Stimulated activated CD8-positive, alpha-beta memory T cell treated with anti-CD3 and anti-CD28 coated beads, Interleukin-2, amount 100 ng/mL, for 48 hours (primary cell): ENCODE measurements around the gene NKAIN2.
"Not testable (repeated sequence)": the region's sequence is repeated elsewhere in the genome, so short reads cannot be mapped to it uniquely, and the experiment has no call there.

ENCODE experiments used
- DNase-seq, 2 donors: peaks; one replicate each; pipeline ENCODE4 v3.0.0-alpha.2; 2020; ENCODE audit warnings: low read depth in 2 of 2

The NKAIN2 gene

DNA sequence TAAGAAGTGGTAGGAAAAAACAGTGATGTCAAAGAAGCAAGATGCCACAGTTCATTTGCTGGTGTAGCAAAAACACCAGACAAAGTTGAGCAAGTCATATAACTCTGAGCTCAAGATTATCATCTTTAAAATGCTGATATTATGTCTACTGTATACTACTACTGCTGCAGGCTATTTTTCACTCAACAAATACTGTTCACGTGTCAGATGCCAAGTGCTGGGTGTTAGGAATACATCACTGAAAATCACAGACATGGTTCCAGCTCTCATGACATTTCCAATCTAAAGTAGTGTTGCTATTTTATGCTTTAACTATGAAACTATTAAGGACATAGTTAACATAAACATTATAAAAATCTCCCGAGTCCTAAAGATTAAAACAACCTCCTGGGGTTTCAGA lies 163.0 kb downstream of the NKAIN2 start:
- DNase-seq, result no peak

DNA sequence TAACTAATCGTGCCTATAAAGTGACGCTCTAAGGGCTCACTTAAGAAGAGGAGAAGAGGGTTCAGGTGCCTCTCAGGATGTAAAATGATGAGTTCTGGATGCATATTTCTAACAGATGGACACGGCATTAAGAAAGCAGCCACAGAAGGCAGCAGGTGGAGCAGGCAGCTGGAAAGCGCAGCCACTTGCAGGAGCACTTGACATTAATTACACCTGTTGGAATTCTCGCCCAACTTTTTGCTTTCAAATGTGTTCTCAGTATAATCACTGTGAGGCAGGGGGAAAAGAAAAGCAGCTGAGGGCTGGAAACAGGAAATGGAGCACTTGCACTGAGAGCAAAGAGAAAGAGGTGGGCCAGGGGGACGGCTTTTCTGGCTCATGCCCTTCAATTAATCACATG lies 164.2 kb downstream of the NKAIN2 start:
- DNase-seq, result no peak

DNA sequence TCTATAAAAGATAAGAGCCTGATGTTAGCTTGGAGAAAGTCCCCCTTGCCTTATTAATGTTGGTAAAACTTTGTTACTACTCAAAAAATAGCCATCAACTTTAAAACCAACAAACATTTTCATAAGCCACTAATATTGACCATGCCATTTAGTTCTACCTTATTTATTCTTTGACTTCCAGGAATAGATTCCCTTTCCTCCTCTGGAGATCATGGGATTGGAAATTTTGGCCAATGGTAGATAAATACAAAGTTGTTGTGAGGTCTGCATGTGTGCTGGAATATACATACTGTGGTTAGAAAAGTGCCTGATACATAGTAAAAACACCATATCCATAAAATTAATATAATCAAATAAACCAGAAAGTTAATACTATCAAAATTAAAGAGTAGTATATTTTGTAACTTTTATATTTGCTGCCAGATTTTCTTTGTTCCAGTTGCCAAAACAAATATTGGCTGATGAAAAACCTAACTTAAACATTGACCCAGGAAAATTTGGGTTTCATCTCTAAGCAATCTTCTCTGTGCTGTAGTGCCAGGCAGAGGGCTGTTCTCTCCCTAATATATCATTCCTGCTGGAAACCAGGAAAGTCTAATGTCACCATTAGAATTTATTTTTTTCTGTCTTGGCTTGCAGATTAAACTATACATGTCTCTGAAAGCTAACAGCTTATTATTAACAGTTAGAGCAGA lies 169.1 kb downstream of the NKAIN2 start:
- no peak for DNase-seq

DNA sequence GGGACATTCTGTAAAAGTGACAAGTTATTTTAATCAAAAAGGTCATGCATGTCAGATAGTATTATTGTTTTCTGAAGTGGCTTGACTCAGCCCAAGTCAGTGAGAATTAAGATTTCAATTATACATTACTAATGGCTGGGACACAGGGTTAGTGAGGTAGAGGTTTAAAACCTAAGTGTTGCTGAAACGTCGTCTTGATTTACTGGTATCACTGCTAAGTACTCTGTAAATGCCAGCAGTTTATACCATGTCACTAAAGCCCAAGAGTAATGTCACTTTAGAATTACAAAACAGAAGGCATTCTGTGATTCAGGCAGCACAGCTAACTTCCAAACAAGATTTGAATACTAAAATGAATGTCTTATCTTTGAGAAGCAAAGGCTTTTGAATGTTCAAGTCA lies 176.6 kb downstream of the NKAIN2 start:
- no peak for DNase-seq

DNA sequence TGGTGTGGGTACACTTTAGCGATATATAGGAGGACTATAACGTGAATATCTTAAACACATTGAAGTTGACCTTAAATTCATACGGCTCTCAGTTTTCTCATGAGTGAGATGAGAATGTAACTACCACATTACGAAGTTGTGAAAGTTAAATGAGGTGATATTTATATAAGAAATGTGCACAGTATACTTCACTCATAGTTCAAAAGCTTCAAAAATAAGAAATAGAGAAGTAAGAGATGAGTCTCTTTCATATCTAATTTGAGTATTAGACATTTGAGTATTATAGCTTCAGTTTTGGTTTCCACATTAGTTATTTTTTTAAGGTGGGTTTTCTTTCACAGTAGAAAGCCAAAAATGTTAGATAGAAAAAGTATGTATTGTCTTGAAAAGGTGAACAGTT lies 183.3 kb downstream of the NKAIN2 start:
- no peak for DNase-seq

DNA sequence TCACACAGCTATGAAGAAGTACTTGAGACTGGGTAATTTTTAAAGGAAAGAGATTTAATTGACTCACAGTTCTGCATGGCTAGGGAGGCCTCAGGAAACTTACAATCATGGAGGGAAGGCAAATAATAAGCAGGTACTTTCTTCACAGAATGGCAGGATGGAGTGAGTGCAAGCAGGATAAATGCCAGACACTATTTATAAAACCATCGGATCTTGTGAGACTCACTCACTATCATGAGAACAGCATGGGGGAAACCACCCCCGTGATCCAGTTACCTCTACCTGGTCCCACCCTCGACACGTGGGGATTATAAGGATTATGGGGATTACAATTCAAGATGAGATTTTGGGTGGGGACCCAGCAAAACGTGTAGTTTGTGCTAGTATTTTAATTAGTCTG lies 186.3 kb downstream of the NKAIN2 start:
- not testable (repeated sequence) for DNase-seq

DNA sequence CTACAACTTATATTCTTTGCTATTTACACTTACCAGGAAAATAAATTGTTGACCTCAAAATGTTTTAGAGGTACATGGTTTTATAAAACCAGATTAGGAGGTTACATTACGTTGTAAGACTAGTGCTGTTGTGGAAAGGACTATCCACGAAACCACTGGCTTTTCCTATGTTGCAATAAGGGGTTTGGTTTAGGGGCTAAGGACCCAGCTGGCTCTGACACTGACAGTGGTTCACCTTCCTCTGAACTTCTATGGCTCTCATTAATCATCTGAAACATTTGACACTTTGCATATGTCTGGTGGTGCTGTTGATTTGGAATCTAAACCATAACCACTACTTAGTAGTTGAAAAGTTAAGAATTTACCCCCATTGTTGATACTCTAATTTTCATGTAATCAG lies 186.7 kb downstream of the NKAIN2 start:
- DNase-seq, result no peak

DNA sequence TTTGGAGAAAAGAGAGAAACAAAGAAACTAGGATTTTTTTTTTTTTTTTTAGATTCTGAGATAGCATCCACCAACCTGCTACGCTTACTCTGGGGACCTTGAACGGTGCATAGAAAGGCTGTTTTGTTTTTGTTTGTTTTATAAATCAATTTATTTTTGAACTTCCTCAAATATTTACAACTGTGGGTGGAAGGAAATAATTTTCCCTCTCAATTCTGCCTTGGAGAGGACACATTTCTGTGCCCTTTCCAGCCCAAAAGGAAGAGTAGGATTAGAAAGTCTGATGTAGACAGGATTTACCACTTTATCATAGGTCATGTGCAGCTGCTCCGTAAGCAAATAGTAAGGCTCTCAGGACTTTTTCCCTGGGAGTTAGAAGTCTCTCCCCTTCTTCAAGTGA lies 190.5 kb downstream of the NKAIN2 start:
- no peak for DNase-seq

DNA sequence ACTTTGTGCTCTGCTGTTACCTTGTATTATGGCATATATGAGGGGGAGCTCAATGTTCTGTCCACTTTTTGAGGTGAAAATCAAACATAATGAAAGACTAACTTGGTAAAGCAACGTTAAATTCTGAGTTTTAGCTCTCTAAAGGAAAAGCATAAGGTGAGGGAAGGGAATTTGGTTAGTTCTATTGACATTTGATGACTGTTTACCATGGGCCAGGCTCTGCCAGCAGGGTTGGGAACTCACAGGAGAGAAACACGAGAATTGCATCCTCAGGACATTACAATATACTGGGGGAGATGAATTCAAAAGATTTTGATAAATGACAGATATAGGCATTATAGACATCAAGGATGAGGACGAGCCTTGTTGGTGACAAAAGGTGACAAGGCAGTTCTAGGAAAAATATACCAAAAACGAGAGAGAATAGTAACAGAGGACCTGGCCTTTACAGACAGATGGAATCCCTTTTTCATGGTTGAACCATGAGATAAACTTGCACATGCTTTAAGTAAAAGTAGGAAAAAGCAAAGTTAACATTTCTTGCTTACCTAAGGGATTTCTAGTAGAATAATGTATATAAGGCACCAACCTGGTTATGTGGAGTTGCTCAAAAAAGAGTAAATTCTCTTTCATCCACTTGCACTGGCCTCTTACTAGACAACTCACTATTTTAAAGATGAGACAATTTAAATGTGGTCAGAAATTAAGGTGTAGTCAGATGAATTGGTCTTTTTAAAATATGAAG lies 191.4 kb downstream of the NKAIN2 start:
- no peak for DNase-seq

DNA sequence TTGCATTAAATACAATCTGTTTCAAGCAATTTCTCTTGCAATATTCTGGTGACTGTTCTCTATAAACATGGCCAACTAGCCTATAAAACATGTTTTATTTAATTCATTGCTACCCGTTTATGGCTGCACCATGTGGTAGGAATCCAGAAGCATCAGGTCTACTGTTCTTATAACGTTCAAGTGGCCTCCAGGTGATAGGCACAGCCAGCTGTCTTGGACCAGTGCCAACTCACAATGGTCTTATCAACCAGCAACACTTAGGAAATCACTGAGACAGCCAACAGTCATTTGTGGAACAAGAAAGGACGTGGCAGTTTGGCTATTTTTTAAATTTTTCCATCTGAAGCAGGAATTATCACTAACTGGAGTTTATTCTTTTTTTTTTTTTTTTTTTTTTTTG lies 193.6 kb downstream of the NKAIN2 start:
- DNase-seq, result no peak

DNA sequence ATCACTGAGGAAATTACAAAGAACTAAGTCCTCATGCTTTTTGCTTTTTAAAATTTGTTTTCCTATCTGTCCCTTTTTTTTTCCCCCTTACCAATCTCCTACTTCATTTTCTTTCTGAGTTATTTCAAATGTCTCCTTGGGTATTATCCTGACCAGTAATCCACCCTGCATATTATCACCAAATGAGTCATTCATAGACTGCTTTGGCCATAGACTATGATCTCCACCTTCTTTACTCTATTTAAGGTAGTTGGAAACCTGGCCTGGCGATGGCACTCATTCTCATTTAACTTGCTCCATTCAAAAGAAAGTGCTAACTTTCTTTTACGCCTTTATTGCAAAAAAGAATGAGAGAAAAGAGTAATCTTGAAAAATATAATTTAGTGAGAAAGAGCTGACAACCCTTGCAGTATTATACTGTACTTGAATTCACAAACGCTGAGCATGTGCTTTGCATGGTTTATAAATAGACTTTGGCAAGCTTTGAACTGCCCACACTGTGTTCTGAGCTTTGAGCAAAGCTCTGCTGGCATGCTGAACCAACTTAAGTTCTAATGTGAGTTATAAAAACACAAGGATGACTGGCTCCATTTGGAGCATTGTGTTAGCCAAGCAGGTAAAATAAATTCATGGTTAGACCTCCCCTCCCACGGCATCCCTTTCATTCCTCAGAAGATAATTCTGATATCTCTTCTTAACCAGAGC lies 198.9 kb downstream of the NKAIN2 start:
- no peak for DNase-seq

DNA sequence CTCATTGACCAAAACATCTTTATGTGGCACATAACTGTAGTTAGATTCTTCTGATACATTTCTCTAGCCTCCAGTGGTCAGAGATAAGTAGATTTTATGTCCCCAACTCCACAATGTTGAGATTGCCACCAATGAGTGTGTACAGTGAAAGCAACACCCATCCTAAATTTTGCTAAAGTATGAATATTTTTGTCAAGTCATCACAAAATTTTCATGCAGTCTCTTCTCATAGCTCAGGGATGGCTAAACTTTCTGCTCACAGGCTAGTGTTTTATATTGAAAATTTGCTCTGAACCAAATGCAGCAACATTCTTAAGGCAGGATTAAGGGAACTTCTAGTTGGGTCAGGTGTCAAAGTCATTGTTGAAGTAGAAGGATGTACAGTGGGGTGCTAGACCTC lies 203.6 kb downstream of the NKAIN2 start:
- no peak for DNase-seq

DNA sequence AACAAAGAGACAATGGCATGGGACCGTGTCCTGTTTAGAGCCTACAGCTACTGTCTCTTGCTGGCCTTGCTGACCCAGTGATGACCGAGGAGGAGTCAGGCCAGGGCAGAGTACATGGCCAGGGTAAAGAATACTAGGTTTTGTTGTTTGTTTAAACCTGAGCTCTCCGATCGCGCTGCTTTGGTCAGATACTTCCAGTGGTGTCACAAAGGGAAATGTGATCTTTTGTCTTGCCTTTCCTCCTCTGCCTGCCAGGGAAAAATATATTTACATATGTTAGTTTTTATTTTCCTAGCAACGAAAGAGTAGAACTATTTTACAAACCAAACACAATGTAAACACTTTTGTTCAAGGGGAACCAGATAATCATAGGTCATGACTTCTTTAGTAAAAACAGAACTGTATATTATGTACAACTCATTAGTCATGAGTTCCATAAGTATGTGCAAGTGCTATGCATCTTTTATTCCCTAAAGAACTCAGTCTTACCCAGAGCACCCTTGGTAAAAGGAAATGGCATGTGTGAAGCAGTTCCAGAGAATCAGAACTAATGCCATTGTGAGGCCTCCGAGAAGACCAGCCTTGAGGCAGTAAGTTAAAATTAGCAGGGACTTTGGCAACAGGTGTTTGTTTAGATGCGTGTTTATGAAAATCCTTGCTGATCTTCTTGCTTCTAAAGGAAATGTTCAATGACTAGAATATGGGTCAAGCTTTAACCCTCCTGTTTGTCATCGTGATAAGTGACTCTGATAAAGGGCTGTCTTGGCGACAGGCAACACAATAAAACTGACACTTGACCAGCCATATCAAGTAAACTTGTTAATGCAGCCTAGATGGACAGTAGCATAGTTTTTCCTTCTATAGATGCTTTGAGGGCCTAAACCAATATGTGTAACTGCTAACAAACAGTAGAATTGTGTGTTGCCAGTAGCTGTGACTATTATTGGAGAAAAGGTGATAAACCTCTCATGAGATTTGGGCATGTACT lies 204.6 kb downstream of the NKAIN2 start:
- DNase-seq, result no peak

DNA sequence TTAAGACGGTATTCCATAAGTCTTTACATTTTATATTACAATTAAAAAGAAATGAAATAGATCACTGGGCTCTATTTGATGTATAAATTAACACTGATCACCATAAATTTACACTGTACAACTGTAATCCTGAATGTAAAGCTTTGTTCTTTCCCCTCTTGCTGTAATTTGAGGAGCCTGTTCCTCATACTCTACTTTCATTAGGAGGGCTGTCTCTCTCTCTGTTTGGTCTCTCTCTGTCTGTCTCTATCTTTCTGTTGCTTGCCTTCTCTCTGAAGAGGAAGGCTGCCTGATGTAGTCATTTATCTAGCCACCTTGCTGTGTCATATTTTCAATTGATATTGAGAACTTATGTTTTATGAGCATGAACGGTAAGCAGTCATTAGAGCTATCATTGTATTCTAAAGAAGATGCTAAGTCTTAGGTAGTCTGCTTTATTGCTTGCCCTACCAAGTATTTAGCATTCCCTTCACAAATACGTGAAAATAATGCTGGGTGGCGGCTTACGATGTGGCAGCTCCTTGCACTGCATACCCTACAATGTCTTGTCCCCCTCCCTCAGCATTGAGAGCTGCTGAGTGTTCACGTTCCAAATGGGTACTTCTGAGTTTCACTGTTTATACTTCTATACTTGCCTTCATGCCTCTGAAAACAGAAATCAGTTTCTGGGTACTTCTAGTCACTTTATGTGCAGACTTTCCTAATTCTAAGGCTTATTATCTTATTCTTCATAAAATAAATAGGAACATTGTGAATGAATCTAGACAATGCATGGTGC lies 205.5 kb downstream of the NKAIN2 start:
- no peak for DNase-seq

DNA sequence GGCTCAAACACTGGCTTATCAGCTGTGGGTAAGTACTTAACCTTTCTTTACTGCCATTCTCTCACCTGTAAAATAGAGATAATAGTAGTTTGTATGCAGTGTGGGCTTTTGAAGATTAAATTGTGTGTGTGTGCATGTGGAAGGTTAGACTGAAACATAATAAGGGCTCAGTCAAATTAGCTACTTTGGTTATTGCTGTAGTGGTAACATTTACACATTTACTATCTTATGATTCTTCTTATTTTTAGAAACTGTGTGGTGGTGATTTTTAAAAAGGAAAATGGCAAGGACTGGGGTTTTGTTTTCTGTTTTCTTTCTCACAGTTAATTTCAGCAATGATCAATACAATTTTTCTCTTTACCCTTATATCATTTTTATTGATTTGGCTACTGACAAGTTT lies 206.9 kb downstream of the NKAIN2 start:
- DNase-seq, result no peak

DNA sequence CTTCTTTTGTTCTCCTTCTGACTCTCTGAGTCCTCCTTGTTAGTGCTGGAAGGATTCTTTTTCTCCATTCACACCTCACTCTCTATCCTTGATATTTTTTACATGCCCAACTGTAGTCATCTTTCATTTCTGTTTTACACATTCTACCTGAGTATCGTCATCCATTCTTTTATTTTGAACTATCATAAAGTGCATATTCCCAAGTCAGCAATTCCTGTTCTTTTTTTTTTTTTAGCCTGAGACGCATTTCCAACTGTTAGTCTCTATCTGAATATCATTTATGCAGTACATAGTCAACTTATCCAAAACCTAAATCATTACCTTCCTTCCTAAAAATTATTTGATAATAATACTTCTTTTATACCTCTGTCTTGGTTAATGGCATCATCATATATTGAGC lies 207.5 kb downstream of the NKAIN2 start:
- no peak for DNase-seq

DNA sequence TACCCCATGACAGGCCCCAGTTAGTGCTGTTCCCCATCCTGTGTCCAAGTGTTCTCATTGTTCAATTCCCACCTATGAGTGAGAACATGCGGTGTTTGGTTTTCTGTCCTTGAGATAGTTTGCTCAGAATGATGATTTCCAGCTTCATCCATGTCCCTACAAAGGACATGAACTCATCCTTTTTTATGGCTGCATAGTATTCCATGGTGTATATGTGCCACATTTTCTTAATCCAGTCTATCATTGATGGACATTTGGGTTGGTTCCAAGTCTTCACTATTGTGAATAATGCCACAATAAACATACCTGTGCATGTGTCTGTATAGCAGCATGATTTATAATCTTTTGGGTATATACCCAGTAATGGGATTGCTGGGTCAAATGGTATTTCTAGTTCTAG lies 218.4 kb downstream of the NKAIN2 start:
- DNase-seq, result not testable (repeated sequence)

DNA sequence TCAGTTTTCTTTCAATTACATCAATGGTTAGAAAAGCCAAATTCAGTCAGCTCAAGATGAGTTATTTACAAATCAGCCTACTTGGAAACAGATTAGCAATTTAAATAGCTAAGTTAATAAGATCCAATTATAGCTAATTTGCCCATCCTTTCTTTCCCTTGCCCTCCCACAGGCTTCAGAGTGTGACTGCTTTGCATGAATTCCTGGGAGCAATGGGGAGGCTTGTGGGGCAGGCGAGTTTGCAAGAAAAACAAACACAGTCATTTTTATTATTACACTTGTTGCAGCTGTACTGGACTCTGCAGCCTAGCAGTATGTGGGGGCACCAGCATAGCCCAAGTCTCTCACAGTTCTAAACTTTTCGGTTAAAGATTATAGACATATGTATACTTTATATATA lies 219.0 kb downstream of the NKAIN2 start:
- no peak for DNase-seq

DNA sequence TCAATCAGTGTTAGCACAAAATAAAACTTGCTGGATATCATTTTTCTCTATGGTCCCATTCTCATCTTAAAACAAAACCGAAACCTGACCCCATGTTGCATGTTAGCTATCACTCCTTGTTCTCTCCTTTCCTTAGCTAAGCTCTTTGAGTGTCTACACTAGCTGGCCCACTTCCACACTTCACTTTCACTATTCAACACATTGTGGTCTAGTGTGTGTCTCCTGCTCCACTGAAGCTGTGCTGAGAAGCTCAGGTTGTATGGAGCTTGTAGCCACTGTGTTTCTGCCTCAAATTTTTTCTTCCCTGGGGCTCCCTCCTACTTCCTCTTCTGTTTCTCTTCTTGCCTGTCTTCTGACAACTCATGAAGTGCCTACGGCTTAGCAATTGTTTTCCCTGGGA lies 223.0 kb downstream of the NKAIN2 start:
- no peak for DNase-seq

DNA sequence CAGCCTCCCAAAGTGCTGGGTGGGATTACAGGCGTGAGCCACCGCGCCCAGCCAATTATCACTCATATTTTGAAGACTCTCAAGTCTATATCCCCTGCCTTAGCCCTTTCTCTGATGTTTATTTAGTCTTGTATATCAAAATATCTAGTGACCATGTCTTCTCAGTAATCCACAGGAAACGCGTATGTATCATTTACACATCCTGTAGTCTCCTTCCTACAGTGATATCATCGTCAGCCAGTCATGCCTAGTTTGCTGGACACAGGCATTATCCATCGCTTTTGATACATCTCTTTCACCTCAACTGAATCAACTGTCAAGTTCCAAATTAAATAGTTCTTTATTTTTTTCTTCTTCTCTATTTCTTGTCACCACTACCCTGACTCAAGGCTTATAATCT lies 223.7 kb downstream of the NKAIN2 start:
- no peak for DNase-seq

DNA sequence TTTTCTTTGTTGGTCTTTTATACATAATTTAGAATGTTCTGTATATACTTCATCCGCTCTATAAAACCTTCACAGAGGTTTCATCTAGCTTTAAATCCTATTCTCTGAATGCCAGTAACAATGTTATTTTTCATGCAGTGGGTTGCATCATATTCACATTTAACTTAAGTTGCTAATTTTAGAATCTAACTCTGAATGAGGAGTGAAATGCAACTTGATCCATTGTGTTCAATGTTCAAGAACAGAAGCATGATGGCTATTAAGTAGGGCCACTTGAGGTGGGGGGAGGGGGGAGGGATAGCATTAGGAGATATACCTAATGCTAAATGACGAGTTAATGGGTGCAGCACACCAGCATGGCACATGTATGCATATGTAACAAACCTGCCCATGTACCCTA lies 224.5 kb downstream of the NKAIN2 start:
- DNase-seq, result no peak
